Endothelial cell of hepatic sinusoid (primary cell): ENCODE results near the gene SLC35D3.

Source experiments
- in situ Hi-C: cut with HindIII; loops from 2 replicates; pipeline ENCODE4 v1.10.0; 2017; ENCODE audit warnings: low sequenced_read_pairs

Gene SLC35D3

GRCh38 chr6:136962661-136963060, 40.6 kb downstream of the SLC35D3 start:
- in situ Hi-C loops, result no loop called here

GRCh38 chr6:136963259-136963658, 41.2 kb downstream of the SLC35D3 start:
- in situ Hi-C loops, result no loop called here

- in situ Hi-C loops, result no loop called here
These were observed 42.3 kb downstream of the SLC35D3 start for GRCh38 chr6:136964398-136964797.

- in situ Hi-C loops, result no loop called here
These were observed 46.0 kb downstream of the SLC35D3 start for GRCh38 chr6:136967876-136968752.

- in situ Hi-C loops, result no loop called here
These were observed 46.7 kb downstream of the SLC35D3 start for GRCh38 chr6:136968837-136969236.

- in situ Hi-C loops, result no loop called here
These were observed 47.3 kb downstream of the SLC35D3 start for GRCh38 chr6:136969433-136969832.

DNA sequence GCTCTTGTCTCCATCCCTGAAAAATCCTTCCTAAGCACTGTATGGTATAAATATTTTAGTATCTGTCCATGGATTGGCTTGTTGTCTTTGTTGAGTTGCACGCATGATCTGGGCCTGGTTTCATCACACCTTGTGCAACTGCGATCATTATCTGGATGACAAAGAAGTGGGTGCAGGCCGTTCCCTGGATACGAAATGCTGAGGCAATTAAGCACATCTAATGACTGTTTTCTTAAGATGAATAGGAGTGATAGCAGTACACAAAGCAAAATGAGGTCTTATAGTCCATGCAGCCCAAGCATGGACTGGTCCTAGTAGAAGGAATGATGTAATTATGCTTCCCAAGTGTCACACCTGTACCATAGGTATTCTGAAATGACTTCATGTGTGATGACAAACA, 47.8 kb downstream of the SLC35D3 start:
- in situ Hi-C loops, result loop anchor here (5.0 kb wide), 1 partner anchor 57 kb away; no protein-coding TSS in a partner anchor

DNA sequence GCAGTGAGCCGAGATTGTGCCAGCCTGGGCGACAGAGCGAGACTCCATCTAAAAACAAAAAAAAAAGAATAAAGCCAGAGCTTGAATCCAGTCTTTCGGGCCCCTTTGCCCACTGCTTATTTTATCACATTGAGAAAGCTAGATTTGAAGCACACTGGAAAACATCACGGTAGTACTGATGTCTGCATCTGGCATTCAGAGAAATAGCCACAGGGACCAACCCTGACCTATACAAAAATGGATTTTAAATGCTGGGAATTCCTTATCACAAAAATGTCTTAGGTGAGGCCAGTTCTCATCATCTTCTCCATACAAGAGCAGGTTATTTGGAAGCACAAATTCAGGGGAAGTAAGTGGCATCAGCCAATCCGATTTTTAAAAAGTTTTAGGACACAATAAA, 49.5 kb downstream of the SLC35D3 start:
- in situ Hi-C loops, result loop anchor here (5.0 kb wide), 1 partner anchor 56 kb away; no protein-coding TSS in a partner anchor

- in situ Hi-C loops, result loop anchor here (5.0 kb wide), 1 partner anchor 54 kb away; no protein-coding TSS in a partner anchor
These were observed 51.7 kb downstream of the SLC35D3 start for GRCh38 chr6:136973781-136974180.
